MM.1S (cell line): ENCODE results near the gene MOCOS.

ENCODE experiments used
- DNase-seq: peaks from one replicate; pipeline ENCODE4 v3.0.0-alpha.2; 2015
- H2AFZ ChIP-seq: fragments of 300-600 bp; sonication (generic); 2 replicates; pipeline ENCODE4 v1.6.0; 2016; ENCODE audit warnings: antibody characterized with exemption, low read length
- H3F3A ChIP-seq: fragments of 300-600 bp; sonication (generic); 2 replicates; pipeline ENCODE4 v1.6.1; 2016; ENCODE audit warnings: mild to moderate bottlenecking, antibody characterized with exemption, low read length, moderate library complexity, mixed read lengths; ENCODE audit not compliant: insufficient read depth
- H3K27ac ChIP-seq: fragments of 300-600 bp; sonication (generic); 2 replicates; pipeline ENCODE4 v1.5.1; 2016; ENCODE audit warnings: mild to moderate bottlenecking, low read length
- H3K27me3 ChIP-seq: fragments of 300-600 bp; sonication (generic); replicated peaks from 2 replicates; pipeline ENCODE4 v1.6.0; 2016; ENCODE audit warnings: low read length; ENCODE audit not compliant: insufficient read depth
- H3K36me3 ChIP-seq: fragments of 300-600 bp; sonication (generic); replicated peaks from 2 replicates; pipeline ENCODE4 v1.6.1; 2016; ENCODE audit warnings: mild to moderate bottlenecking, low read length, mixed read lengths; ENCODE audit not compliant: insufficient read depth
- H3K4me1 ChIP-seq: fragments of 300-600 bp; sonication (generic); 2 replicates; pipeline ENCODE4 v1.6.1; 2016; ENCODE audit warnings: low read length, mixed read lengths
- H3K4me2 ChIP-seq: fragments of 300-600 bp; sonication (generic); 2 replicates; pipeline ENCODE4 v1.6.0; 2016; ENCODE audit warnings: low read depth, low read length
- H3K4me3 ChIP-seq: fragments of 300-600 bp; sonication (generic); 2 replicates; pipeline ENCODE4 v1.5.1; 2016; ENCODE audit warnings: low read length, mixed read lengths
- H3K79me2 ChIP-seq: fragments of 300-600 bp; sonication (generic); 2 replicates; pipeline ENCODE4 v1.6.1; 2016; ENCODE audit warnings: mixed run types, low read length, mixed read lengths
- H3K9ac ChIP-seq: fragments of 300-600 bp; sonication (generic); 2 replicates; pipeline ENCODE4 v1.6.1; 2016; ENCODE audit warnings: low read length, mixed read lengths
- H3K9me2 ChIP-seq: fragments of 300-600 bp; sonication (generic); replicated peaks from 2 replicates; pipeline ENCODE4 v1.6.1; 2016; ENCODE audit warnings: mild to moderate bottlenecking, low read length, mixed read lengths; ENCODE audit not compliant: insufficient read depth
- H3K9me3 ChIP-seq: fragments of 300-600 bp; sonication (generic); replicated peaks from 2 replicates; pipeline ENCODE4 v1.6.1; 2016; ENCODE audit warnings: mild to moderate bottlenecking, low read length, mixed read lengths; ENCODE audit not compliant: insufficient read depth
- H4K20me1 ChIP-seq: fragments of 300-600 bp; sonication (generic); 2 replicates; pipeline ENCODE4 v1.6.1; 2016; ENCODE audit warnings: mild to moderate bottlenecking, low read length, moderate library complexity, mixed read lengths; ENCODE audit not compliant: insufficient read depth
- CTCF ChIP-seq: fragments of 300-600 bp; sonication (generic); IDR thresholded peaks from 2 replicates; pipeline ENCODE4 v1.5.1; 2016; ENCODE audit warnings: antibody characterized with exemption, low read length, mixed read lengths
- EZH2 ChIP-seq: fragments of 300-600 bp; sonication (generic); optimal IDR thresholded peaks from 2 replicates; pipeline ENCODE3; 2017; ENCODE audit warnings: low read depth, mild to moderate bottlenecking, antibody characterized with exemption, low read length, mixed read lengths
- EZH2phosphoT487 ChIP-seq: fragments of 300-600 bp; sonication (generic); IDR thresholded peaks from 2 replicates; pipeline ENCODE4 v1.6.1; 2018; ENCODE audit warnings: antibody characterized with exemption, low read length

MOCOS gene

GRCh38 chr18:36271153-36271552 is 83.9 kb downstream of the MOCOS start:
- Histone ChIP-seq H4K20me1 (no peaks in the 10 kb centered on the region), H2AFZ (no peak overlapping the region), H3K36me3 (no peaks in the 10 kb centered on the region), H3K27ac (no peak overlapping the region), H3K9ac (no peak overlapping the region), H3K4me1 (no peaks in the 10 kb centered on the region), H3K27me3 (no peaks in the 10 kb centered on the region), H3K4me3 (no peak overlapping the region), H3K4me2 (no peak overlapping the region), H3K9me3 (no peaks in the 10 kb centered on the region), H3K79me2 (no peaks in the 10 kb centered on the region), H3K9me2 (no peaks in the 10 kb centered on the region), H3F3A (no peaks in the 10 kb centered on the region)
- DNase-seq, result no peak
- TF ChIP-seq EZH2phosphoT487 (no peak), CTCF (no peak), EZH2 (no peak)

- no peak overlapping the region for H3K4me2 ChIP-seq
- no peaks in the 10 kb centered on the region for H3F3A ChIP-seq
- DNase-seq, result no peak
- no peaks in the 10 kb centered on the region for H3K79me2 ChIP-seq
- H3K4me1 ChIP-seq, result no peaks in the 10 kb centered on the region
- H3K27ac ChIP-seq, result no peak overlapping the region
- no peak overlapping the region for H3K4me3 ChIP-seq
- H3K9ac ChIP-seq, result no peak overlapping the region
- TF ChIP-seq EZH2 (no peak), EZH2phosphoT487 (no peak), CTCF (no peak)
- H3K36me3 ChIP-seq, result no peaks in the 10 kb centered on the region
- H3K27me3 ChIP-seq, result no peaks in the 10 kb centered on the region
- no peaks in the 10 kb centered on the region for H3K9me3 ChIP-seq
- no peak overlapping the region for H2AFZ ChIP-seq
- H3K9me2 ChIP-seq, result no peaks in the 10 kb centered on the region
- no peaks in the 10 kb centered on the region for H4K20me1 ChIP-seq
Observed at GRCh38 chr18:36273347-36273746, 86.0 kb downstream of the MOCOS start.

- TF ChIP-seq EZH2phosphoT487, result no peak
- TF ChIP-seq EZH2, result no peak
- no peak for TF ChIP-seq CTCF
- H3K4me1 ChIP-seq, result no peaks in the 10 kb centered on the region
- no peak overlapping the region for H3K27ac ChIP-seq
- no peaks in the 10 kb centered on the region for H4K20me1 ChIP-seq
- no peak overlapping the region for H3K4me2 ChIP-seq
- H3K9ac ChIP-seq, result no peak overlapping the region
- H2AFZ ChIP-seq, result no peak overlapping the region
- H3K9me2 ChIP-seq, result no peaks in the 10 kb centered on the region
- H3K79me2 ChIP-seq, result no peaks in the 10 kb centered on the region
- H3F3A ChIP-seq, result no peaks in the 10 kb centered on the region
- no peaks in the 10 kb centered on the region for H3K36me3 ChIP-seq
- H3K4me3 ChIP-seq, result no peak overlapping the region
- H3K27me3 ChIP-seq, result no peaks in the 10 kb centered on the region
- DNase-seq, result no peak
- no peaks in the 10 kb centered on the region for H3K9me3 ChIP-seq
Observed at GRCh38 chr18:36274083-36274715, 86.9 kb downstream of the MOCOS start.
